HG02763 (cell line): ENCODE results near the gene SLC26A6.

ENCODE experiments used
- ATAC-seq: cut with Tn5 transposase; IDR thresholded peaks from one replicate; pipeline ENCODE4 v1.9.1; 2021; ENCODE audit warnings: mild to moderate bottlenecking, moderate library complexity; ENCODE audit not compliant: unreplicated experiment

Gene SLC26A6

GRCh38 chr3:48600711-48601621 is 34.3 kb downstream of the SLC26A6 start:
- ATAC-seq, result no peak

- no peak for ATAC-seq
Observed at GRCh38 chr3:48599509-48600285, 35.6 kb downstream of the SLC26A6 start.

- ATAC-seq, result no peak
Observed at GRCh38 chr3:48599077-48599501, 36.2 kb downstream of the SLC26A6 start.

- ATAC-seq, result no peak
Observed at GRCh38 chr3:48598323-48599076, 36.8 kb downstream of the SLC26A6 start.

- ATAC-seq, result no peak
Observed at GRCh38 chr3:48597408-48597800, 37.9 kb downstream of the SLC26A6 start.

- ATAC-seq, result no peak
Observed at GRCh38 chr3:48596676-48597407, 38.4 kb downstream of the SLC26A6 start.

- ATAC-seq, result no peak
Observed at GRCh38 chr3:48596157-48596556, 39.1 kb downstream of the SLC26A6 start.

- no peak for ATAC-seq
Observed at GRCh38 chr3:48595526-48596121, 39.6 kb downstream of the SLC26A6 start.

GRCh38 chr3:48595075-48595525 is 40.2 kb downstream of the SLC26A6 start, which contains the start of gene COL7A1:
Gene COL7A1, minus strand, starts transcription at chr3:48595329. Its CDS starts 170 bp downstream, at chr3:48595159.
- no peak for ATAC-seq

GRCh38 chr3:48594417-48595049 is 40.7 kb downstream of the SLC26A6 start:
- ATAC-seq, result no peak

GRCh38 chr3:48593337-48593736 is 41.9 kb downstream of the SLC26A6 start:
- ATAC-seq, result no peak

GRCh38 chr3:48592519-48593087 is 42.7 kb downstream of the SLC26A6 start:
- ATAC-seq, result no peak

- ATAC-seq, result no peak
Observed at GRCh38 chr3:48591886-48592518, 43.3 kb downstream of the SLC26A6 start.

GRCh38 chr3:48591436-48591835 is 43.8 kb downstream of the SLC26A6 start:
- ATAC-seq, result no peak

- ATAC-seq, result no peak
Observed at GRCh38 chr3:48588230-48588629, 47.0 kb downstream of the SLC26A6 start.

GRCh38 chr3:48587686-48588085 is 47.6 kb downstream of the SLC26A6 start:
- ATAC-seq, result no peak

- no peak for ATAC-seq
Observed at GRCh38 chr3:48585411-48585810, 49.9 kb downstream of the SLC26A6 start.

- ATAC-seq, result no peak
Observed at GRCh38 chr3:48584836-48585235, 50.4 kb downstream of the SLC26A6 start.
